Ishikawa (cell line): ENCODE measurements around the gene ZCCHC2.
A peak's percentile ranks its signal among the peaks of the same experiment; 100 is the strongest.

Experiments
- CEBPB ChIP-seq: IDR thresholded peaks from 2 replicates; pipeline ENCODE4 v1.6.1; 2012
- EP300 ChIP-seq: IDR thresholded peaks from 2 replicates; pipeline ENCODE4 v1.6.1; 2012; ENCODE audit warnings: borderline replicate concordance
- NFIC ChIP-seq: IDR thresholded peaks from 2 replicates; pipeline ENCODE4 v1.6.1; 2012
- RAD21 ChIP-seq: IDR thresholded peaks from 2 replicates; pipeline ENCODE4 v1.6.1; 2012; ENCODE audit warnings: low read depth
- TCF12 ChIP-seq: IDR thresholded peaks from 2 replicates; pipeline ENCODE4 v1.6.1; 2012; ENCODE audit warnings: low read depth
- TEAD4 ChIP-seq: IDR thresholded peaks from 2 replicates; pipeline ENCODE4 v1.6.1; 2012
- YY1 ChIP-seq: IDR thresholded peaks from 2 replicates; pipeline ENCODE4 v1.6.1; 2012; ENCODE audit warnings: low read depth
- ZBTB7A ChIP-seq: IDR thresholded peaks from 2 replicates; pipeline ENCODE4 v1.6.1; 2012; ENCODE audit warnings: low read depth
- TF ChIP-seq, protein P1 (sequence below): IDR thresholded peaks from 2 replicates; pipeline ENCODE4 v1.6.1; 2012; ENCODE audit warnings: low read depth, mild to moderate bottlenecking

DNA sequence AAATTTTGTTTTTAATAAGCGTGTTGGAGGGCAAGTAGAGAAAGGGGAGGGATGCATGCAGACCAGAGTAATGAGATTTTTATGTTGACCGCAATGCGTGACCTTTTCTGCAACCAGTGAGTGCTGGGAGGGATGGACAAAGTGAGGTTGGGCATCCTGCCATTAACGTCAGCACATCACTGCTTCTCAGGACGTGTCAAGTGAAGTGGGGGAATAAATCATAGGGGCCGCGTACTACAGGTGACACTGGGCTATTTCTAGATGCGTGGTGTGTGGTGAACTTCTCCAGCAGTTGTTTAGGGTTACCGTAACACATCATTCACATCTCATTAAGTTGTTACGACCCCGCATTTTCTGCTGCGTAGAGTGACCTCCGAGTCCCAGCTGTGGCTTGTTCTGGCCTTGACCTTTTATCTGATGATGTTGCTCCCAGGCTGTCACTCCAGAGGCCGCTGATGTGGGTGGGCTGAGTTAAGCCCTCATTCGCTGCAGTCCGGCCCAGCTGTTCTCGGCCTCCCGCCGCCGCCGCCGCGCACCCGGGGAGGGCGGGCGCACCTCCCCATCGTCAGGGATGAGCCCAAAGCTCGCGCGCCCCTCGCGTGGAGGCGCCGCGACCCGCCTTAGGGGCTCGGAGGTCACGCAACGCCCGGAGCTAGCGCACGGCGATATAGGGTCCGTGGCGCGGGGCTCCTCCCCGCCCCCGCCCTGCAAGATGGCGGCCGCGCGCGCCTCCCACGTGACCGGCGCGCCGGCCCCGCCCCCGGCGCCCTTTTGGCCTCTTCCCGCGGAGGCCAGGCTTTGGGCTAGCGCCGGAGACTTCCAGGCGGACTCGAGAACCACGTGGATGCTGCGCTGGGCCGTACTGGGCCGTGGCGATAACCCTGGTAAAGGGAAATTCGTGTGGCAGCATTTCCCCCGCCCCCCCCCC lies 3.5 kb downstream of the ZCCHC2 start:
- TF ChIP-seq NFIC (0 out of 2 replicates have a peak, but pooled peaks have one; percentile 15), RAD21 (no peak), TEAD4 (no peak), EP300 (0 out of 2 replicates have a peak, but pooled peaks have one; percentile 6), ZBTB7A (0 out of 2 replicates have a peak, but pooled peaks have one; percentile 41), CEBPB (no peak), TCF12 (peak; percentile 33; the same call in 1 of the 2 replicates), YY1 (peak; percentile 92)
- TF ChIP-seq, protein P1, sequence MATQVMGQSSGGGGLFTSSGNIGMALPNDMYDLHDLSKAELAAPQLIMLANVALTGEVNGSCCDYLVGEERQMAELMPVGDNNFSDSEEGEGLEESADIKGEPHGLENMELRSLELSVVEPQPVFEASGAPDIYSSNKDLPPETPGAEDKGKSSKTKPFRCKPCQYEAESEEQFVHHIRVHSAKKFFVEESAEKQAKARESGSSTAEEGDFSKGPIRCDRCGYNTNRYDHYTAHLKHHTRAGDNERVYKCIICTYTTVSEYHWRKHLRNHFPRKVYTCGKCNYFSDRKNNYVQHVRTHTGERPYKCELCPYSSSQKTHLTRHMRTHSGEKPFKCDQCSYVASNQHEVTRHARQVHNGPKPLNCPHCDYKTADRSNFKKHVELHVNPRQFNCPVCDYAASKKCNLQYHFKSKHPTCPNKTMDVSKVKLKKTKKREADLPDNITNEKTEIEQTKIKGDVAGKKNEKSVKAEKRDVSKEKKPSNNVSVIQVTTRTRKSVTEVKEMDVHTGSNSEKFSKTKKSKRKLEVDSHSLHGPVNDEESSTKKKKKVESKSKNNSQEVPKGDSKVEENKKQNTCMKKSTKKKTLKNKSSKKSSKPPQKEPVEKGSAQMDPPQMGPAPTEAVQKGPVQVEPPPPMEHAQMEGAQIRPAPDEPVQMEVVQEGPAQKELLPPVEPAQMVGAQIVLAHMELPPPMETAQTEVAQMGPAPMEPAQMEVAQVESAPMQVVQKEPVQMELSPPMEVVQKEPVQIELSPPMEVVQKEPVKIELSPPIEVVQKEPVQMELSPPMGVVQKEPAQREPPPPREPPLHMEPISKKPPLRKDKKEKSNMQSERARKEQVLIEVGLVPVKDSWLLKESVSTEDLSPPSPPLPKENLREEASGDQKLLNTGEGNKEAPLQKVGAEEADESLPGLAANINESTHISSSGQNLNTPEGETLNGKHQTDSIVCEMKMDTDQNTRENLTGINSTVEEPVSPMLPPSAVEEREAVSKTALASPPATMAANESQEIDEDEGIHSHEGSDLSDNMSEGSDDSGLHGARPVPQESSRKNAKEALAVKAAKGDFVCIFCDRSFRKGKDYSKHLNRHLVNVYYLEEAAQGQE = no peak
